HAP-1 (cell line): ENCODE data around the gene ELOVL6.

Experiments
- DNase-seq, 2 experiments: peaks; one replicate each; pipeline ENCODE4 v3.0.0-alpha.2; 2016 to 2020; ENCODE audit warnings: low spot score in 2 of 2
- H3K27me3 ChIP-seq: fragments of 250-450 bp; sonication (Bioruptor Pico); 2 replicates; pipeline ENCODE4 v1.5.1; 2020; ENCODE audit warnings: low read depth, mild to moderate bottlenecking, moderate library complexity
- H3K36me3 ChIP-seq: fragments of 250-450 bp; sonication (Bioruptor Pico); replicated peaks from 2 replicates; pipeline ENCODE4 v1.5.1; 2020; ENCODE audit warnings: mild to moderate bottlenecking
- H3K4me1 ChIP-seq: fragments of 250-450 bp; sonication (Bioruptor Pico); 2 replicates; pipeline ENCODE4 v1.5.1; 2020; ENCODE audit warnings: mild to moderate bottlenecking
- H3K4me3 ChIP-seq: fragments of 250-450 bp; sonication (Bioruptor Pico); 2 replicates; pipeline ENCODE4 v1.5.1; 2020; ENCODE audit warnings: mild to moderate bottlenecking, moderate library complexity
- H3K9me3 ChIP-seq: fragments of 250-450 bp; sonication (Bioruptor Pico); 2 replicates; pipeline ENCODE4 v1.5.1; 2020; ENCODE audit warnings: mild to moderate bottlenecking, moderate library complexity
- in situ Hi-C: fragments of 300-500 bp; cut with MboI; formaldehyde crosslinking; loops from 3 replicates; pipeline ENCODE4 v1.14.3; 2020; ENCODE audit warnings: low sequenced_read_pairs, inconsistent platforms, mixed read lengths

Gene ELOVL6

GRCh38 chr4:110211007-110211769 lies 12.8 kb upstream of the ELOVL6 start:
- Histone ChIP-seq H3K9me3 (no peaks in the 10 kb centered on the region), H3K27me3 (no peaks in the 10 kb centered on the region), H3K4me3 (no peak overlapping the region), H3K4me1 (peaks cover 4% of the 10 kb centered on the region; the same call in 1 of the 2 replicates), H3K36me3 (no peaks in the 10 kb centered on the region)
- in situ Hi-C loops = no loop called here
- DNase-seq = peak; percentile 30 to 64

DNA sequence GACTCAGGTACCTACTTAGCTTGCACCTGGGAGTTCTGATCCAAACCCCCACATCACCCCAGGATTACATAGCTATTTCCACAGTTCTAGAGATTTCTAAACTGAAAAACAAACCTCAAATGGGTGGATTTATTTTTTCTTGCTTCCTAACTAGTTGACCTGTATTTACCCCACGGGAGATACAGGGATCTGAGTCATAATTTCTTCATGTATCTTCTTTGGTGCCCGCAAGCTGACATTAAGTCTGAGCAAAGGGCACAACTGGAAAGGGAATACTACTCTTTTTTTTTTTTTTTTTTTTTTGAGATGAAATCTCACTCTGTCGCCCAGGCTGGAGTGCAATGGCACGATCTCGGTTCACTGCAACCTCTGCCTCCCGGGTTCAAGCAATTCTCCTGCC lies 10.0 kb upstream of the ELOVL6 start:
- no peaks in the 10 kb centered on the region for H3K36me3 ChIP-seq
- no peak for DNase-seq
- in situ Hi-C loops = no loop called here

DNA sequence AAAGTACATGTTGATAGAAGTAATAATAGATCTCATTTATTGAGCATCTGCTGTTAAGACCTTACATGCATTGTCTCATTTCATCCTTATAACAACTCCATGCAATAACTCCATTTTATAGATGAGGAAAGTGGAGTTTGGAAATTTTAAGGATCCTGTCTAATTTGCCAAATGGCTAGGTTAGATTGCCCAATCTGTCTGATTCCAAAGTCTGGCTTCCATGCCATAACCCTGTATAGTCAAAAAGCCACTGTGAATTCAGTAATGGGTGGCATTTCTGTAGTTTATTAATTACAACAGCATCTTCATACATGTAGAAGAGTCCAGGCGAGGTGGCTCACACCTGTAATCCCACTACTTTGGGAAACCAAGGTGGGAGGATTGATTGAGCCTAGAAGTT lies 8.8 kb upstream of the ELOVL6 start:
- DNase-seq = no peak
- Histone ChIP-seq H3K36me3 (no peaks in the 10 kb centered on the region), H3K27me3 (no peaks in the 10 kb centered on the region), H3K9me3 (no peaks in the 10 kb centered on the region), H3K4me1 (peaks cover 7% of the 10 kb centered on the region), H3K4me3 (no peak overlapping the region)
- in situ Hi-C loops = no loop called here

More for the DNA sequence above, 10.0 kb upstream of the ELOVL6 start:
- no peaks in the 10 kb centered on the region for H3K27me3 ChIP-seq
- H3K4me1 ChIP-seq = peaks cover 4% of the 10 kb centered on the region; the same call in 1 of the 2 replicates
- no peaks in the 10 kb centered on the region for H3K9me3 ChIP-seq
- no peak overlapping the region for H3K4me3 ChIP-seq

GRCh38 chr4:110202024-110202423 lies 3.6 kb upstream of the ELOVL6 start:
- no peaks in the 10 kb centered on the region; the same call in 1 of the 2 replicates for H3K36me3 ChIP-seq
- H3K27me3 ChIP-seq = no peaks in the 10 kb centered on the region
- H3K9me3 ChIP-seq = no peaks in the 10 kb centered on the region
- no peak for DNase-seq
- peaks cover 12% of the 10 kb centered on the region for H3K4me1 ChIP-seq
- H3K4me3 ChIP-seq = no peak overlapping the region
- in situ Hi-C loops = no loop called here

GRCh38 chr4:110201502-110201901 lies 3.1 kb upstream of the ELOVL6 start:
- no peak overlapping the region for H3K4me3 ChIP-seq
- H3K36me3 ChIP-seq = no peaks in the 10 kb centered on the region; the same call in 1 of the 2 replicates
- H3K9me3 ChIP-seq = no peaks in the 10 kb centered on the region
- DNase-seq = peak; percentile 86 to 87
- in situ Hi-C loops = no loop called here
- peaks cover 12% of the 10 kb centered on the region for H3K4me1 ChIP-seq
- H3K27me3 ChIP-seq = no peaks in the 10 kb centered on the region

GRCh38 chr4:110200689-110201088 lies 2.3 kb upstream of the ELOVL6 start:
- DNase-seq = no peak
- in situ Hi-C loops = no loop called here
- peaks cover 16% of the 10 kb centered on the region for H3K4me1 ChIP-seq

GRCh38 chr4:110198049-110198434 lies 373 bp downstream of the ELOVL6 start:
- in situ Hi-C loops = no loop called here
- peak in 1 of 2 experiments; percentile 37 for DNase-seq
- Histone ChIP-seq H3K36me3 (peaks cover 6% of the 10 kb centered on the region), H3K4me1 (peaks cover 37% of the 10 kb centered on the region), H3K9me3 (no peaks in the 10 kb centered on the region), H3K27me3 (no peaks in the 10 kb centered on the region), H3K4me3 (peak overlapping the region; percentile 60)

More at GRCh38 chr4:110200689-110201088, 2.3 kb upstream of the ELOVL6 start:
- Histone ChIP-seq H3K4me3 (no peak overlapping the region), H3K27me3 (no peaks in the 10 kb centered on the region), H3K36me3 (peaks cover 3% of the 10 kb centered on the region; the same call in 1 of the 2 replicates), H3K9me3 (no peaks in the 10 kb centered on the region)

DNA sequence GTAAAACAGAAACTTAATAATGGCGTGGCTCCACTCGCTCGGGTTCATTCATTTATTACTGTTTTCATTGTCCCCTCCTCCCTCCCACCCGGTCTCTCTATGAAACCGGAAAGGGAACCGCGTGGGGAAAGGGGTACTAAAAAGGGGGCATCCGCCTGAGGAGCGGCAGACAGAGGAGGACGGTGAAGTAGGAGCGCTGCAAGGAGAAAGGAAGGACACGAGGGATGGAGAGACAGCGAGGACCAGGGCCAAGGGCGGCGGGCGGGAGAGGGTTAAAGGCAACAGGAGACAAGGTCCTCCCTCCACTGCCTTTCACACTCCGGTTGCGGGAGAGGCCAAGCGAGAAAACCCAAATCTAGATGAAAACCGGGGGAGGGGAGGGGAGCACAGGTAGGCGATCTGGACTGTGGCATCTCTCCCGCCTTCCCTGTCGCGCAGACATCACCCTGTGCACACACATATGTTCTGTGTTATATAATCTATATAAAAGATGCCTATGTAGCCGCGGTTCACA lies 829 bp downstream of the ELOVL6 start:
- Histone ChIP-seq H3K36me3 (peaks cover 6% of the 10 kb centered on the region), H3K9me3 (no peaks in the 10 kb centered on the region), H3K27me3 (no peaks in the 10 kb centered on the region), H3K4me3 (peak overlapping the region; percentile 60), H3K4me1 (peaks cover 37% of the 10 kb centered on the region)
- in situ Hi-C loops = no loop called here
- DNase-seq = peak; percentile 62 to 74

DNA sequence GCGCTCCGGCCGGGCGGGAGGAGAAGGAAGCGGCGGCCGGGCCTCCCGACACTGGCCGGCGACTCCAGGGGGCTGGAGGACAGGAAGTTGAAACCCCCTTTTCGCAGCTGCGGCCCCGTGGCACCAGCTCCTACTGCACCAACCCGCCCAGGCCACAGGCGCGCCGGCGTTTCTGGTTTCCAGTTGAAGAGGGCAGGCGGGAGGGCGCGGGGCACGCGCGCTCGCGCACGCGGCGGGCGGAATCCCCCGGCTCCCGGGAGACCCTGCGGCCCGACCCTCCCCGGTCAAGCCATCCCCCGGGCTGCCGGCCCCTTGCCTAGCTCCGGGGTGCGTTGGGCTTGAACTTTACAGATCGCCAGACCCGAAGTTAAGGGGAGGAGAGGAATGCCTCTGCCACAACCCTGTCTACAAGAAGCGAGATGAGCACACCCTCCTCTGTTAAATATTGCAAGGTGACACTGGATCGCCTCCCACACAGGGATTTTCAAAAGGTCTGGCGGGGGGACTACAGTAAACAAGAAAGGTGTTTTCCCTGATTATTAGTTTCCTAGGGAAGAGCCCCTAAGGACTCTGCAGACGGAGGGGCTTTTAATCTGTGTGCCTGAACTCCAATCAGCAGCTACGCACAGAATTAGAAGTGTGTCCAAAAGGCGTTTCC lies 1.4 kb downstream of the ELOVL6 start:
- in situ Hi-C loops = no loop called here
- DNase-seq = peak; percentile 39 to 63
- peaks cover 32% of the 10 kb centered on the region for H3K4me1 ChIP-seq

GRCh38 chr4:110196206-110196870 lies 2.1 kb downstream of the ELOVL6 start:
- Histone ChIP-seq H3K4me3 (peak overlapping the region; percentile 60), H3K9me3 (no peaks in the 10 kb centered on the region), H3K27me3 (no peaks in the 10 kb centered on the region), H3K4me1 (peaks cover 28% of the 10 kb centered on the region), H3K36me3 (peaks cover 6% of the 10 kb centered on the region)
- in situ Hi-C loops = no loop called here
- DNase-seq = peak; percentile 62 to 77

More for the DNA sequence above, 1.4 kb downstream of the ELOVL6 start:
- Histone ChIP-seq H3K27me3 (no peaks in the 10 kb centered on the region), H3K4me3 (peak overlapping the region; percentile 60), H3K9me3 (no peaks in the 10 kb centered on the region), H3K36me3 (peaks cover 6% of the 10 kb centered on the region)

GRCh38 chr4:110195561-110196205 lies 2.7 kb downstream of the ELOVL6 start:
- peak overlapping the region; percentile 60 for H3K4me3 ChIP-seq
- no peak for DNase-seq
- no peaks in the 10 kb centered on the region for H3K9me3 ChIP-seq
- peaks cover 6% of the 10 kb centered on the region for H3K36me3 ChIP-seq
- no peaks in the 10 kb centered on the region for H3K27me3 ChIP-seq
- H3K4me1 ChIP-seq = peaks cover 28% of the 10 kb centered on the region
- in situ Hi-C loops = no loop called here

- in situ Hi-C loops = no loop called here
- H3K4me1 ChIP-seq = peaks cover 26% of the 10 kb centered on the region
- DNase-seq = peak; percentile 91 to 98
- no peak overlapping the region for H3K4me3 ChIP-seq
- peaks cover 6% of the 10 kb centered on the region for H3K36me3 ChIP-seq
- H3K9me3 ChIP-seq = no peaks in the 10 kb centered on the region
- no peaks in the 10 kb centered on the region for H3K27me3 ChIP-seq
Measured at GRCh38 chr4:110193822-110194761, 4.3 kb downstream of the ELOVL6 start.
